Measurements from ENCODE around the gene EYS.

The EYS gene

GRCh38 chr6:65707126-65707826 is at the start of gene EYS:
Gene EYS, minus strand, starts transcription at chr6:65707226. Its CDS starts 211,816 bp downstream, at chr6:65495410.
- no peak for TF ChIP-seq CTCF (IDR thresholded peaks at IDR 0.05)

- TF ChIP-seq CTCF (IDR thresholded peaks at IDR 0.05) = no peak
Measured at GRCh38 chr6:65746302-65746701, 39.3 kb upstream of the EYS start.

GRCh38 chr6:65745614-65746013 is 38.6 kb upstream of the EYS start:
- no peak for TF ChIP-seq CTCF (IDR thresholded peaks at IDR 0.05)

- TF ChIP-seq CTCF (IDR thresholded peaks at IDR 0.05) = no peak
Measured at GRCh38 chr6:65728879-65729479, 22.0 kb upstream of the EYS start.

- TF ChIP-seq CTCF (IDR thresholded peaks at IDR 0.05) = no peak
Measured at GRCh38 chr6:65719101-65719500, 12.1 kb upstream of the EYS start.

- no peak for TF ChIP-seq CTCF (IDR thresholded peaks at IDR 0.05)
Measured at GRCh38 chr6:65711531-65711930, 4.5 kb upstream of the EYS start.

- TF ChIP-seq CTCF (IDR thresholded peaks at IDR 0.05) = no peak
Measured at GRCh38 chr6:65709099-65709830, 2.2 kb upstream of the EYS start.

Measured in LNCAP (cell line).